GM19035 (cell line): ENCODE measurements around the gene PLEKHG4.
A peak's percentile ranks its signal among the peaks of the same experiment; 100 is the strongest.

Source experiments
- ATAC-seq: cut with Tn5 transposase; IDR thresholded peaks from one replicate; pipeline ENCODE4 v1.9.1; 2021; ENCODE audit not compliant: unreplicated experiment

PLEKHG4 gene, protein sequence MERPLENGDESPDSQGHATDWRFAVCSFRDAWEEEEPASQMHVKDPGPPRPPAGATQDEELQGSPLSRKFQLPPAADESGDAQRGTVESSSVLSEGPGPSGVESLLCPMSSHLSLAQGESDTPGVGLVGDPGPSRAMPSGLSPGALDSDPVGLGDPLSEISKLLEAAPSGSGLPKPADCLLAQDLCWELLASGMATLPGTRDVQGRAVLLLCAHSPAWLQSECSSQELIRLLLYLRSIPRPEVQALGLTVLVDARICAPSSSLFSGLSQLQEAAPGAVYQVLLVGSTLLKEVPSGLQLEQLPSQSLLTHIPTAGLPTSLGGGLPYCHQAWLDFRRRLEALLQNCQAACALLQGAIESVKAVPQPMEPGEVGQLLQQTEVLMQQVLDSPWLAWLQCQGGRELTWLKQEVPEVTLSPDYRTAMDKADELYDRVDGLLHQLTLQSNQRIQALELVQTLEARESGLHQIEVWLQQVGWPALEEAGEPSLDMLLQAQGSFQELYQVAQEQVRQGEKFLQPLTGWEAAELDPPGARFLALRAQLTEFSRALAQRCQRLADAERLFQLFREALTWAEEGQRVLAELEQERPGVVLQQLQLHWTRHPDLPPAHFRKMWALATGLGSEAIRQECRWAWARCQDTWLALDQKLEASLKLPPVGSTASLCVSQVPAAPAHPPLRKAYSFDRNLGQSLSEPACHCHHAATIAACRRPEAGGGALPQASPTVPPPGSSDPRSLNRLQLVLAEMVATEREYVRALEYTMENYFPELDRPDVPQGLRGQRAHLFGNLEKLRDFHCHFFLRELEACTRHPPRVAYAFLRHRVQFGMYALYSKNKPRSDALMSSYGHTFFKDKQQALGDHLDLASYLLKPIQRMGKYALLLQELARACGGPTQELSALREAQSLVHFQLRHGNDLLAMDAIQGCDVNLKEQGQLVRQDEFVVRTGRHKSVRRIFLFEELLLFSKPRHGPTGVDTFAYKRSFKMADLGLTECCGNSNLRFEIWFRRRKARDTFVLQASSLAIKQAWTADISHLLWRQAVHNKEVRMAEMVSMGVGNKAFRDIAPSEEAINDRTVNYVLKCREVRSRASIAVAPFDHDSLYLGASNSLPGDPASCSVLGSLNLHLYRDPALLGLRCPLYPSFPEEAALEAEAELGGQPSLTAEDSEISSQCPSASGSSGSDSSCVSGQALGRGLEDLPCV

DNA sequence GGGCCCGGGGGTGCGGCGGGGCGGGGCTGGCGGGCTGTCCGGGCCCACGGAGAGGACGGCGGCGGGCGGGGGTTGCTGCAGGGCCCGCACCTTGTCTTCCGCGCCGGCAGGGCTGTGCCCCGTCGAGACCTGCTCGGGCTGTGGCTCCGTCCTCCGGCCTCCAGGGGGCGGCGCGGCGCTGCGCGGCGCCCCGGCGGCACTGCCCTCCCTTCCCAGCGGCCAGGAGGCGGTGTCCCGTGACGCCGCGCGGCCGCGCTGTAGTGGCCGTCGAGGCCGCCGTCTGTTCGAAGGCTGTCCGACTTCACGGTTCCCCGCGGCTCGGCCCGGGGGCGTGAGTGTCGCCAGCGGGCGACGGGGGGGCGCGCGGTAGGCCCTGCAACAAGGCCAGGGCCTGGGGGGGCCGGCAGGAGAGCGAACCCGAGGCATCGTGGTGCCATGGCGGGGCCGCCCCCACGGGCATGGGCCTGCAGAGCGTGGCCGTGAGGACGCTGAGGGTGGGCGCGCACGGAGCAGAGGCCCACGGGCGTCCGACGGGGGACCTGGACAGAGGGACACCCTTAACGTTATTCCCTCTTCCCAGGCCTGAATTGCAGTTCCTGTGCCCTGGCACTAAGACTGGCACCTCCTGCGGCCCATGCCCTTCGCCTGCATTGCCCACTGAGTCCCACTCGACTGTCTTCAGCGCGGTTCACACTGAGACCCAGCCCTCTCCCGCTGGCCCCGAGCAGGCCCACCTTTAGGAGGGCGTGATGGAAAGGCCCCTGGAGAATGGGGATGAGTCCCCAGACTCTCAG, at the start of gene PLEKHG4:
Gene PLEKHG4 (plus strand): TSS at position 237 of the 794 bp plus-strand sequence. CDS start 513 bp downstream, at position 750.
- peak; percentile 77 for ATAC-seq

DNA sequence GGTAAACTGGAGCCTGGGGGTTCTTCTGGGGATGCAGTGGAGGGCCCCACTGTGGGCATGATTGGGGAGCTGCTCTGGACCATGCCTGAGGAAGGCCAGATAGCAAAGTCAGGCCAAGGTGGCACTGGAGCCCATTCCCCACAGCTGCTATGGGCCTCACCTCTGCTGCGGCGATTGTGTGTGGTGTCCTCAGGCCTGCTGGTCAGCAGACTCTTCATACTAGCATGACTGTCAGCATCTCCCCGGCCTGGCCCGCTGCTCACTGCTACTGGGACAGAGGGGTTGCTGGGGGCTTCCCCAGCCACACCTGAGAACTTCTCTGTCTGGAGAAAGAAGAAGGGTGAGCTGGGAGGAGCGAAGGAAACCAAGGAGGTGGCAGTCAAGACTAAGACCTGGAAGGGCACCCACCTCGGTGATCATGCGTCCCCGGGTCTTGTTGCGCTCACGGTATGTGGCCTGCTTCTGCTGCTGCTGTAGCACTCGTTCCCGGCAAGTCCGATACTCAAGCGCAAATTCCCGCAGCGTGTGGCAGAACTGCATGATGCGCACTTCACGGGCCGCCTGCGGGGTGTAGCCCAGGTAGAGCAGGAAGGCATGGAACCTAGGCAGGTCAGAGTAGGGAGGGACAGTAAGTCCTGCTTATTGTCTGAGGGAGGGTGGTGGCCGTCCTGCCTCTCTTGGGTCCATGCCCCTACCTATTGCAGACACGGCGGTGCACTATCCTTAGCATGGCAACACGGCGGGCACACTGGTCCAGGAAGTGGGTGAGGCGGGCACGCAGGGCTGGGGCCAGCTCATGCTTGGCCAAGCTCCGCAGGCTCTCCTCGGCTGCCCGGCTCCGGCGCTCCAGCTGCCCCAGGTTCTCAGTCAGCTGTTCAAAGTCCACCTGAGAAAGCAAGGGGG, 49.2 kb upstream of the PLEKHG4 start:
- no peak for ATAC-seq

DNA sequence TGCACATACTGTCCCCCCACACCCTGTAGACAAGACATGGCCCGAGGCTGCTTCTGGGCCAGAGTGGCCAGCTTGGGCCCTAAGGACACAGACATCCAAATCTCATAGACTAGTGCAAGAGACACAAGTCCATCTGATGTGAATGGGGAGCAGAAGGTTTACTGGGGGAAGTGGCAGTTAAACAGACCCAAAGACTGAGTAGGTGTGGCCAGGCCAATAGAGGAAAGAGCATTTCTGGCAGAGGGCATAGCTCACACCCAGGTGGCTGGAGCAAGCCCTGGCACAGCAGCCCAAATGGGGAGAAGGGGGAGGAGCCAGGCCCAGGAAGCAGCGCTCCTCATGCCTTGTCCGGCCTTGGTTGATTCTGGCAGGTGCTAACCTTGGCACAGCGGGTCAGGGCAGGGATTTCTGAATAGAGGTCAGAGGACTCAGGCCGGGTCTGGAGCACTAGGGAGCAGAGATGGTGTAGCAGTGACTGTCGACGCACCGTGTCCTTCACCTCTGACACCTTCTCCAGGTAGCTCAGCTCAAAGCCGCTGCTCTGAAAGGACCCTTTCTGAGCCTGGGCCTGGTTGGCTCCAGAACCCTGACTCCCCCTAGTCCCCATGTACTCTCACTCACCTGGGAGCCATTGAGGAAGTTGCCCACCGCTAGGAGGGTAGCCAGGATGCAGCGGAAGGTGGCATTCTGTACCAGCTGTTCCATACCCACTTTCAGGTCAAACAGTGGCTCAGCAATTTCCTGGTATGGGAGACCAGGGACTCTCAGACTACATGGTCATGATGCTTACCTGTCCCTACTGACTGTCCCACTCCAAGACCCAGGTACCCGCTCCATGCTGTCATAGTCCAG, 48.3 kb upstream of the PLEKHG4 start:
- ATAC-seq, result no peak

DNA sequence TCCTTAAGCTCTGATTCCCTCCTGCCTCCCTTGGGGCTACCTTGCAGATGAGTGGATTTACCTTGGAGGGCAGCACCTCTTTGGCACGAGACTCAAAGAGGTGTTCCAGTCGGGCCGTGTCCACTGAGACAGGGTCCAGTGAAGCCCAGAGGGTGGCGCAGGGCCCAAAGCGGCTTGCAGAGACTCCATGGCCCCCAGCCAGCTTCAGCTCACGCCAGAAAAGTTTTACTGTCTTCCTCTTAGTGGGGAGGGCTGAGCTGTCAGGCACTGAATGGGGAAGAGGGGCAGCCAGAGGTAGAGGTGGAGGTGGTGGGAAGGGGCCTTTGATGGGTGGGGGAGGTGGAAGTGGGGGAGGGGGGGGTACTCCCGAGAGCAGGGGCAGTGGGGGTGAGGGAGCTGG, 45.7 kb upstream of the PLEKHG4 start:
- ATAC-seq, result no peak

DNA sequence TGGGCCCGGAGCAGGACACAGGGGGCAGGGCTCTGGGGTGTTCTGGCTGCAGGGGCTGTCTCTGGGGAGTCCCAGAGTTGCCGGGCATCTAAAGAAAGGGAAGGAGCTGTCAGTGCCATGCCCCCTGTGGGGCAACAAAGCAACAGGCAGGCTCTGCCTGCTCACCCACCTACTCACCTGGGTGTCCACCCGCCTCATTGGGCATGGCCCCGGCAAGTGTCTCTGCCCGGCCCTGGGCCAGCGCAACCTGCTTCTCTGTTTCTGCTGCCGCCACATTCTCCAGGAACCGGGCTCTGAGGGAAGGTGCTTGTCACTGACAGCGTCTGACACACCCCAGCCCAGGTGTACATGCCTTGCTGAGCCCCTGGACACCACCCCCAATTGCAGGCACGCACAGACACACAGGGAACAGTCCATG, 45.1 kb upstream of the PLEKHG4 start:
- ATAC-seq, result no peak

DNA sequence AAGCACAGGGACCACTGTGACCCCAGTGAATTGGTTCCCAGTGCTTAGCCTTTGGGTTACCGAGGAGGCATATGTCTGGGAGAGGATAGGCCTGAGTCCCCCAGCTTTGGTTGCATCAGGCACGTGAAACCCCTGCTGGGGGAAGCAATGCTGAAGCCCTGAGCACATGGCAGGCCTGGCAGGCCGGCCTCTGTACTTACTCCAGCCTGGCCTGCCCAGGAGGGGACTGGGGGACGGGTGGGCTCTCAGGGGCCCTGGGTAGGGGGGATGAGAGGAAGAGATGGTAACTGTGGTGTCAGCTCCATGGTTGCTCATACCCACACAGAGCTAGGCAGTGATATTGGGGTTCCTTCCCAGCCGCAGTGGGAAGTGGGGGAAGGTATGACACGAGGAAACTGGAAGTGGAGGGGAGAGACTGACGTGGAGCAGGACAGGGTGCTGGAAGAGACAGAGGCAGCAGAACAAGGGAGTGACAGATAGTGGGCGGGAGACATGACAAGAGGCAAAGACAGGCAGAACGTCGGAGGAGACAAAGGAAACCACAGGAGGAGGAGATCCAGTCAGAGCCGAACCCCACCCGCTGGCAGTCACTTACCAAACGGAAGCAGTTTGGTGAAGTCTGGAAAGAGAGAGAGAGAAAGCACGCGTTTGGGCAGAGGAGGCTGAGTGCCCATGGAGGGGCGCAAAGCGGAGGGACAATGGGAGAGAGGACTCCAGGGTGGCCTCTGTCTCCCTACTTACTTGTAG, 43.3 kb upstream of the PLEKHG4 start:
- ATAC-seq, result no peak

DNA sequence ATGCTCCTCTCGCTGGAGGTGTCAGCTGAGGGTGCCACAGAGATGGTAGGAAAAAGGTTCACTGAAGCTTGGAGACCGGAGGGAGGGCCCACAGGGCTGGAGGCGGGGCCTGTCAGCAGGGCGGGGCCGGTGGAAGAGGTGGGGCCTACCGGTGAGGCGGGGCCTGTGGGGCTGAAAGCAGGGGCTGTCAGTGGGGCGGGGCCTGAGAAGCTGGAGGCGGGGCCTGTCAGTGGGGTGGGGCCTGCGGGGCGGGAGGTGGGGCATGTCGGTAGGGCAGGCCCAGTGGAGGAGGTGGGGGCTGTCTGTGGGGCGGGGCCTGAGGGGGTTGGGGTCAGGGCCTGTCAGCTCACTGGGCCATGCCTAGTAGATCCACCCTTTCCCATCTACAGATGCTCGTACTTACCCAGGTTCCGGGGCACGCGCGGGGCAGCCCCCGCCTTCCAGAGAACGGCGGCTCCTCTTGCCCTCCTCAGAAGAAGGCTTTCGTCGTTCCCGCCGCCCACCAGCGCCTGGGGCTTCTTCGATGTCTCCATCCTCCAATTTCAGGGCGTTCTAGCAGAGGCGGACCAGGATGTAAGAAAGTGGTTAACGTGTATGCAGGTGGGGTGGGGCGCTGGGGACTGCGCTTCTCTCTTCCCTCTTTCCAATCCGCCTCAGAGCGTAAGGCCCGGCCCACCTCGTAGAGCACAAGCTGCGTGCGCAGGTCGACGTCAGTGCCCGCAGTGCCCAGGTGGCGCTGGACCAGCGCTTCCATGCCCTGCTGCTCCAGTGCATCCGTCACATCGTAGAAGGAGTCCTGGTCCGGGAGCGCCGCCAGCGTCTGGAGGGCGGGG, 42.6 kb upstream of the PLEKHG4 start:
- no peak for ATAC-seq

DNA sequence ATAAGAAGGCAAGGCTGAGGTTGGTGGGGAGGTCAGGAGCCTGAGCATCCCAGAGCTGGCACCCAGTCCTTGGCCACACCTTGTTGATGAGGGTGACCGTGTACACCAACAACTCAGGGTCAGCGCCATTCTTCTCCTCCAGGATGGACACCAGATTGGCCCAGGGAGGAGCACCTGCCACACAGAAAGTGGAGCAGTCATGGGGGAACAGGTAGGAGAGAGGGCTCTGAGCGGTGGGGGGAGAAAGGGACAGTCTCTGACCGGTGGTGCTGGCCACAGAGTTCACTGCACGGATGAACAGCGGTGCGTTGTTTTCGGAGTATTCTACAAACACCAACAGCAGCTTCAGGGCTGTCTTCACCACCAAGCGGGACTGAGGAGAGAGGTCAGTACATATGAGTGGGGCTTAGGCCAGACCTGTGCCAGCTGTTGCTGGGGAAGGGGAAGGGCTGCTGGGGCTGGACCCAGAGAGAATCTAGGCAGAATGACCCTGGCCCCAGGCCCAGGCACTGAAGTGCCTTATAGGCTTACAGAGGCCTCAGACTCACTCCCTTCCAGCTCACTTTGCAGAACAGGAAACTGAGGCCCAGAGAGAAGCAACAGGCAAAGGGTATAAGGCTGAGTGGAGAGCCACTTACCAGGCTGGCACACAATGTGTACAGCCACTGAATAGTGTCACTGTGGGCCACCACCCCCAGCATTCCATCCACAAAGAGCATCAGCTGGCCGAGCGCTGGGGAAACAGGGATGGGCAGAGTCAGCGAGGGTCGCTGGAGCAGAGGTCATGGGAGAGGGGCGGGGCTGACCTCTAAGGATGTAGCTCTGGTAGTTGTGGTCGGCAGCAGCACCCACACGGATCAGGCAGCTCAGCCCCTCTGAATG, 41.7 kb upstream of the PLEKHG4 start:
- ATAC-seq, result no peak

DNA sequence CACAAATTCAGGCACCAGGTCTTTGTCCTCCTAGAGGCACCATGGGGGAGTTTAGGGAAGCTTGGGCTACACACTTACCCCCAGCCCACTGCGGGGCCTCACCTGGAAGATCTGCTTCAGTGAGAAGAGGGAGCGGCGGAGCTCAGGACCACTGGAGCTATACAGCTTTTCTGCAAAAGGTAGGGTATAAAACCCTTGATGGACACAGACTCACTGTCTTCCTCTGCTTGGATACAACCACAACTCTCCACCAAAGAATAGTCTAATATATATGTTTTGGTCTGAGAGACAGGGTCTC, 41.1 kb upstream of the PLEKHG4 start:
- no peak for ATAC-seq

DNA sequence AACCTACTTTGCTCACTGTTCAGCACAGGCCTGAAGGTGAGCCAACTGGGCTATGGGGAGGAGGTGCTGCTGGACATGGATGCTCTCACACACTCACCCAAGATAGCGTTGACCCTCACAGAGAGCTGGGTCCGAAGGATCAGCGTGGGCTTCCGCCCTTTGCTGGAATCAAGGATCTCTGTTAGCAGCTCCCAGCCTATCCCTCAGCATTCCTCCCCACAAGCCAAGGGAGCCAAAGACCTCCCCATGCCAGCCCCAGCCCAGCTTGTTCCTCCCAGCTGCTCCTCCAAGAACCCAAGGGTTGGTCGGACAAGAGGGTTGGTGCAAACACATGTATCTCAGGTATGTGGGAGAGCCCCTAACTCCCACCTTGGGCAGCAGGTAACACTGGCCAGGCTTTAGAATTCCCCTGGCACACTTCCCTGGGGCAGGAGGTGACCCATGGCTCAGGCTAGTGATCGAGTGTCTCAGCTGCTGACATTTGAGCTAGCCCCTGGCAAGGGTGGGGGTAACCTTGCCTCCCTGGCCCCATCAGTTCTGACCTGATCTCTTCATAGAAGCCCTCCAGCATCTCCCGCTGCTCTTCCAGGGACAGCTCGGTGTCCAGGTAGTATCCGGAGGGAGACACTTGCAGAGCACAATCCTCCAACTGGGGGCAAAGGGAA, 40.4 kb upstream of the PLEKHG4 start:
- ATAC-seq, result no peak

DNA sequence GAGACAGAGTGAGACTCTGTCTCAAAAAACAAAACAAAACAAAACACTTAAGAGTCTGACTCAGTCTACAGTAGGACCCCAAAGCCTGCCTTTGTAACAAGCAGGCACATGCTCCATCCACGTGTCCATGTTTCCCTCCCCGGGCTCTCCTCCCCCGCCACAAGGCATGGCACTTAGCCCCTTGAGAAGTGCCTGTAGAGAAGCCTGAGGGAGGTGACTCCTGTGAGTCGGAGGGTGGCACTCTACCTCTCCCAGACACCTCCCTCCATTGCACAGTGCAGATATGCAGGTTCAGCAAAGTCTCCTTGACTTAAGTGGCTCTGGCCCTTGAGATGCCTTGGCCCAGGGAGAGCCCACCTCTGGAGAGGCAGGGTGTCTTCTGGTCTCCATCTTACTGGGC, 38.8 kb upstream of the PLEKHG4 start:
- ATAC-seq, result no peak

DNA sequence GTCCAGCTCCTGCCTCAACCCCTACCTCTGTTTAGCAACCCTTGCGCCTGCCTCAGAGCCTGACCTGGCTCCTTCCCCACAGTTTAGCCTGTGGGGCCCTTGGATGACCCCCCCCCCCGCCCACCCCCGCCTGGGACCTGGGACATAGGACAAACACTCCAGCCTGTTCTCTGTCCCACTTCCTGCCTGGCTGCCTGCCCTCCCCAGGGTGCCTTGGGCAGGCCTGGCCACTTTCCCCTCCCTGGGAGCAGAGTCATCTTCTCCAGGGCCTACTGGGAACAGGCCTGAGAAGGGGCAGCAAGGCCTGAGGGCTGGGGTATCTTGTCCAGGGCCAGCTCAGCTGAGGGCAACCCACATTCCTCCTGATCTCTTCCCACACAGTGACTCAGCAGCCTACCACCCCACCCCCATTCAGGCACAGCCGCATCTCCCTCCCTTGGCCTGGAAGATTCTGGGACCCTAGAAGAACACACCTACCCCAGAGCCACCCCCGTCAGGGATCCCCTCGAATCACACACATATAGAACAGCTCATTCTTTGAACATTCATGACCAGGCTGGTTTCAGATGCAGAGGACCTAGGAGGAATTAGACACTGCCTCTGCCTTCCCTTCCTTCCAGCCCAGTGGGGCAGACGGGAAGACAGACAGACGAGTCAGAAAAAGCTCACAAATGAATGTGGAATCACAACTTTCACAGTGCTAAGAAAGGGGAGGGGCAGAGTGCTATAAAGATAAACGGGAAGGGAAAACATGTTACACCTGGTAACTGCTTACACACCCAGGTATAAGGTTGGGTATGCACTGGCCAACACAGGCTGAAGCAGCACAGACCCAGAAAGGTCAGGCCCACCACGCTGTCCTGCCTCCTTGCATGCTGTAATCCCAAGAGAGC, 38.1 kb upstream of the PLEKHG4 start:
- no peak for ATAC-seq

DNA sequence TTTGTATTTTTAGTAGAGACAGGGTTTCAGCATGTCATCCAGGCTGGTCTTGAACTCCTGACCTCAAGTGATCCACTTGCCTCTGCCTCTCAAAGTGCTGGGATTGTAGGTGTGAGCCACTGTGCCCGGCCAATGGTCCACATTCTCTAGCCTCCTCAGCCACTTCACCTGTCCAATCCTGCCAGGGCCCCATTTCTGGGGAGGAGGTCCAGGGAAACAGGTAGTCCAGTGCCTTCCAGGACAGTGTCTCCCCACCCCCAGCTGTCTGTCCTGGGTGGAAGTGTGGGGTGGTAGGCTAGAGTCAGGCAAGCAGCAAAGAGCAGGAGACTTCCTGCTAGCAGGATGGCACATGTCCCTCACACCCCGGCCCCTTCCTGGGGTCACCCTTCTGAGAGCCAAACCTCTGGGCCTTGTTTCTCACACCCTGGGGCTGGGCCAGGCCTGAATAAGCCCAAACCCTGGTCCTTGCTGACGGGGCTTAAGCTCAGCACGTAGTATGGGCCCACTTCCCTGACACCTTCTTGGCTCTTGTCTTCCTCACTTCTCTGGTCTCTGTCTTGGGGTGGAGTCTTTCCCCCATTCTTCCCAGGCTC, 37.1 kb upstream of the PLEKHG4 start:
- ATAC-seq, result no peak

DNA sequence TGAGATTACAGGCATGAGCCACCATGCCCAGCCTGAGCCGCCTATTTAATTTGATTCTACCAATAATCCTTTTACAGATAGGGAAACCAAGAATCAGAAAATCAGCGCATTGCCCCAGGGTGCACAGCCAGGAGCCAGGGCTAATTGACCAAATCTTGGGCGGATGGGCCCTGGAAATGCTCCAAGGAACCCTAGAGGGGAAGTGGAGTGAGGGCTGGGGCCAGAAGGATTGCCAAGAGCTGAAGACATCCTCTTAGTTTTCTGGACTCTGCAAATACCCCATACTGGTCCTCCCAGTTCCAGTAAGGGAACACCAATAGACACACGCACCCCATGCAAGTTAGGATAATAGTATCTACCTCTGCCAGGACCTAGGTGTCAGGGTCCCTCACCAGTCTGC, 35.9 kb upstream of the PLEKHG4 start:
- ATAC-seq, result no peak
